ENCODE measurements around the gene FOXG1.

The FOXG1 gene

DNA sequence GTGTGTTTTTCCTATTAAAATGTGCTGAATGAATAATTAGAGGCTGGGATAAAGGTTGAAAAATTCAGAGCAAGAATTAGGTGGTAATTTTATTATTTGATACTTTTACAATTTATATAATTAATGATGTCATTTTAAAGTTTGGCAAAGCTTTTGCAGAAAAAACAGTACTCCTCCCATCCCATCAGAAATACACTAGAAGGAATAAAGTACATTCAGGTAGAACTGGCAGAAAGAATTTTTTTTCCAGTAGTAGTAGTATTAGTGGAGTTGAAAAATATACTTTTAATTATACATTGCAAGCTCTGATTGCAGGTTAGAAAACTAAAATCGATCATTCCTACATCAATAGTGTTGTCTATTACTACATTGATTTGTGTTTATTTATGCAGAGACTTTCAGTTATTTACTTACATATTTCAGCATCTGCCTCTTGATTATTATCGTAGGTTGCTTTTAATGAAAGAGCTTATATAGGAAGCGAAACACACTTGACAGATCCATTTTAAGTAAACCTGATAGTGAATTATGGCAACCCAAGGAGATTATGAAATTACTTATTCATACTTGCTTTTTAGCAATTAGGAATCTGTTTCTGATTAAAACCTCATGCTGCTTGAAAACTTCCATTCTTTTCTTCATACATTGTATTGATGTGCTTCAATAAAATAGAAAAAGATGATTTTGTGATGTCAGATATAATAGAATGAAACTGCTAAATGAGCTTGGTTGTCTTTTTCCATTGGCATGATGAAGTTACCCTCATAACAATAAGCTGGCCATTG lies 10.1 kb downstream of the FOXG1 start:
- no peak for DNase-seq (ENCODE audit: low spot score)

DNA sequence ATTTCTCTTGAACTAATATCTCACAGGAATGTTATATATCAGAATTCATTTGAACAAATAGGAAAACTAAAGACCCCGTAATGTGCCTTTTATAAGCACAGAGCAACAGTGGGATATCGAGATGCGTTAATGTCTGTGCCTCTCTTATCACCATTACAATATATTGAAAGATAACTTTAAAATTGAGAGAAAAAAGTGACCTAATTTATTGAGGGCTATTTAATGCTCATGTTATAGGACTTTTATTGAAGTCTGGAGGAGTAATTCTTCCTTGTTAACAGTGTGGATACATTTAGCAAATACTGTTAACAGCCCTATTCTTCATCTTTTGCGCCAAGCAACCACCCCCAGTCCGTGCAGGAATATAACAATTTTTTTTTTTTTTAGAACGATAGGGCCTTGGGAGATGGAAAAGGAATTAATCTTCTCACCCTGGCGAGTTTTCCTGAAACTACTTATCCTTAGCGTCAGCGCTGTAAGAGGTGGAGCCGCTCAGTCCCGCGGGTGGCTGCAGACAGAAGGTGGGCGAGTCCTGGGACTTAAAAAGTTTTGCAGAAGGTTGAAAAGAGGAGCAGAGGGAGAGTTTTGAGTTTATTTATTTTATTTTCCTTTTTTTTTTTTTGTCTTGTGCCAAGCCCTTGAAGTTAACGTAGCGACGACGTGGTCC lies 11.0 kb downstream of the FOXG1 start:
- no peak for DNase-seq (ENCODE audit: low spot score)

DNA sequence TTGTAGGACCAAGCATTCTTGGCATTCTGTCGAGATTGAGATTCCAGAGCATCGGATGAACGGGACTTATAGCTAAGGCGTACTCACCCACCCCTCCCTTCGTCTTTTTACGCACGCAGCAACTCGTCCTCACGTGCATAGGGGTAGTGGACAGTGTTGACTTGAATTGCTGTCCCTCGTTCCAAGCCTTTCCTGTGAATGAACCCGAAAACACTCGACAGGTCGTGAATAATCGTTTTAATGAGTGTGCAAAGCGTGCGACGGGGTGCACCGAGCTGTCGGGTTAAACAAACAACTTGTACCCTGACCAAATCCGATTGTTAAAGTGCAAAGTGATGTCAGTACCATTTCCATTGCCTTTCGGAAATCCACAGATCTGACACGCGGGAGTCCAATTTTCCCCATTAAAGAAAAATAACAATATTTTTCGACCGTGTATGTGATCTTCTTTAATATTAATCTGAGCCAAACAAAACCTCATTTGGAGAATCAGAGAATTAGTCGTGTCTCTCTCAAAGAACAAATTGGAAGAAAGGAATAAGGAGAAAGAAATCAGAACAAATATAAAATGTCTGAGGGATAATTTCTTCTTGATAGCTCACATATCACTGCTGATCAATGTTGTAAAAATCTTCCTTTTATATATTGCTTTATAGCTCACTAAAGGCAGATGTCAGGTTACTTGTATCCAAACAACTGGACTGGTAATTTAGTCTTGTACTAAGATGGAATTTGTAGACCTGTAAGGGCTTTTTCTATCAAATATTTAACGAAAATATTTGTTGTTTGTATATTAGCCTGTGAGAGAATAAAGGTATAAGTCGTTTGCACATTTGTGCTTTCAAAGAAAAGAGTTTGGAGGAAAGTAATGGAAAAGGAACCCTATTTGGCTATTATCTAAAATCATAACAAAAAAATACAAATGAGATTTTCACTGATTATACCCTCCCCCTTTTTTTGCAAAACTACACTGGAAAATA lies 11.8 kb downstream of the FOXG1 start:
- DNase-seq (ENCODE audit: low spot score) = no peak

DNA sequence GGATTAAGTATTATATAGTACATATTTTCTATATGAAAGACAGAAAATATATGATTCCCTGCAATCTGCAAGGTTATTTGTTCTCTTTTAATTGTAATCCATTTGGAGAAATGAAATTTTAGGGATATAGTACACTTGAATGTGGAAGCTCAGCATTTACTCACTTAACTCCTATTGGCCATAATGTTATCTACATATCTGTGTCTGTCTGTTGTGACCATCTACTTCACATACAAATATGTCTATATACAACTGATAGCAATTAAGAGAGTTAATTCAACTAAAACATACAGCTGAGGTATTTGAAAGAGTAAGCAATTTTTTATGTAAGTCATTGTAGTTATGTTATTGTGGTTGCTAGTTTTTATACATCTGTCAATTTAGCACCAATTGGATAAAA lies 12.9 kb downstream of the FOXG1 start:
- no peak for DNase-seq (ENCODE audit: low spot score)

GRCh38 chr14:28780843-28781820 lies 14.5 kb downstream of the FOXG1 start:
- no peak for DNase-seq (ENCODE audit: low spot score)

- DNase-seq (ENCODE audit: low spot score) = no peak
Measured at GRCh38 chr14:28782301-28782700, 15.7 kb downstream of the FOXG1 start.

- DNase-seq (ENCODE audit: low spot score) = no peak
Measured at GRCh38 chr14:28783664-28784063, 17.1 kb downstream of the FOXG1 start.

GRCh38 chr14:28784096-28785048 lies 17.8 kb downstream of the FOXG1 start:
- no peak for DNase-seq (ENCODE audit: low spot score)

DNA sequence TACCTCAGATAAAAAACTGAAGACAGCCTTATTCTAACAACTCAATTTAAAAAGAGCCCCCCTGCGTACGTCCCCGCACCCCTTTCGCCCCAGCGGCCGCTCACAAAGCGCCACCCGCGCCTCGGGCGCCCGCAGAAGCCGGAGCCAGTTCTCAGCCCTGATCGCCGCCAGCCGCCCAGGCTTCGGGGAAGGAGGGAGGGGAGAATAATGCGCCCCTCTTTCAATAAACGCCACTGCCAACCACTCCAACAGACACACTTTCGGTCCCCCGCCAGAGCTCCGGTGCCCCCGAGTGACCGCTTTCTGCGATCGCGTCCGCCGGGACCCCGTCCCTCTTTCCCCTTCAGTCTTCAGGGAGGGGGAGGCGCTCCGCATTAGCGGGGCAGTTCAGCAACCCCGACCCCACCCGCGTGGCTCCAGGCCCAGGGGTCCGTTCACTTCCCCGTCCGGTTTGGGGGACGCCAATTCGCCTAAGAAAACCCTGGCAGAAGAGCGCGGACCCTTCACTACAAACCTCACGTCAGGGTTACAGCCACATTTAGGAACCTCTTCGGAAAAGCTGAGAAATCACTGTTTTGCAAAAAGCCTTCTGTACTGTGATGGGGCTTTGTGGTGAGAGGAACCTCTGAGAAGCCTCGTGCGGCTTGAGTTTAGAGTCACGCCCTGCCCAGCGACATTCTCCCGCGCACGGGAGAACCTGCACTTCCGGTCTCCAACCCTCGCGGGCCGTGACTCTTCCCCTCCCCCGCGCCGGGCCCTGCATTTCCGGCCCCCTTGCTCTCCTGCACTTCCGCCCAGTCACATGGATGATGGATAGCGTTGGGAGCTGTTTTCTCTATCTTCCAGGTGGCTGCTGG lies 18.7 kb downstream of the FOXG1 start:
- no peak for DNase-seq (ENCODE audit: low spot score)

DNA sequence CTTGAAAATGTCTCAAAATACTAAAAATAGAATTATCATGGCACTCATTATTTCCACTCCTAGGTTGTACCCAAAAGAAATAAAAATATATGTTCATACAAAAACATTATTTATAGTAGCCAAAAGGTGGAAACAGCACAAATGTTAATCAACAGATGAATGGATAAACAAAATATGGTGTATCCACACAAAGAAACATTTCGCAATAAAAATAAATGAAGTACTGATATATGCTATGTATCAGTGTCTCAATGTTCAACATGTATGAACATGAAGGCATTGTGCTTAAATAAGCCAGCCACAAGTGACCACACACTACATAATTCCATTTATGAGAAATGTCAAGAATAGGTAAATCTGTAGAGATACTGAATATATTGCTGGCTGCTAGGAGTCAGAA lies 40.9 kb downstream of the FOXG1 start:
- no peak for DNase-seq (ENCODE audit: low spot score)

DNA sequence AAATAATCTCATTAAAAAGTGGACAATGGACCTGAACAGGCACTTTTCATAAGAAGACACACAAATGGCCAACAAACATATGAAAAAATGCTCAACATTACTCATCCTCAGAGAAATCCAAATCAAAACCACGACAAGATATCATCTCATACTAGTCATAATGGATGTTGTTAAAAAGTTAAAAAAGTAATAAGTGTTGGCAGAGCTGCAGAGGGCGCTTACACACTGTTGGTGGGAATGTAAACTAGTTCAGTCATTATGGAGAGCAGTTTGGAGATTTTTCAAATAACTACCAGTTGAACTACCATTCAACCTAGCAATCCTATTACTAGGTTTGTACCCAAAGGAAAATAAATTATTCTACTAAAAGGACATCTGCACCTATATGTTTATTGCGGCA lies 47.2 kb downstream of the FOXG1 start:
- no peak for DNase-seq (ENCODE audit: low spot score)

Data from HuH-7 (cell line).